ENCODE results near the gene SMYD3.

GRCh38 chr1:245991266-245991665 lies 515.8 kb downstream of the SMYD3 start:
- TF ChIP-seq FOXM1 (IDR thresholded peaks at IDR 0.05; ENCODE audit: borderline replicate concordance) (no peak), TARDBP (IDR thresholded peaks at IDR 0.05) (no peak), ZNF384 (IDR thresholded peaks at IDR 0.05) (no peak), BHLHE40 (IDR thresholded peaks at IDR 0.05; ENCODE audit: borderline replicate concordance) (no peak), SUZ12 (IDR thresholded peaks at IDR 0.05) (no peak), ARNT (IDR thresholded peaks at IDR 0.05) (no peak)

Data from HEK293T (cell line).